HG03095 (cell line): ENCODE measurements around the gene SLC30A7.

ENCODE experiments used
- ATAC-seq: cut with Tn5 transposase; IDR thresholded peaks from one replicate; pipeline ENCODE4 v1.9.1; 2021; ENCODE audit warnings: moderate library complexity; ENCODE audit not compliant: unreplicated experiment

The SLC30A7 gene

DNA sequence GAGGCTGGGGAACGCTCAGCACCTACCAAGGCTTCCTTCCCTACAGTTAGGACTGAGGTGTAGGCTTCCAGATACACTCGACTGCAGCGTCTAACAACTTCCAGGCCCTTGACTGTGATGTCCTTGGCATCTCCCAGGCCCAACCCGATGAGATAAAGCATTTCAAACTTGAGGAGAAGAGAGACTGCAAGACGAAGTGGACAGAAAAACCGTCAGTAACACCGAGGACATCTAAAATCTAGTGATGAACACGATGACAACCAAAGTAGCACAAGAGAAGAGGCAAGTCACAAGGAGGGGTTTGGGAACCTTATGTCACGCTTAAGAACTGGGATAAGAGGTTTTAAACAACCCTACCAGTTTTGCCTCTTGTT, 129.4 kb downstream of the SLC30A7 start:
- peak; percentile 24 for ATAC-seq

DNA sequence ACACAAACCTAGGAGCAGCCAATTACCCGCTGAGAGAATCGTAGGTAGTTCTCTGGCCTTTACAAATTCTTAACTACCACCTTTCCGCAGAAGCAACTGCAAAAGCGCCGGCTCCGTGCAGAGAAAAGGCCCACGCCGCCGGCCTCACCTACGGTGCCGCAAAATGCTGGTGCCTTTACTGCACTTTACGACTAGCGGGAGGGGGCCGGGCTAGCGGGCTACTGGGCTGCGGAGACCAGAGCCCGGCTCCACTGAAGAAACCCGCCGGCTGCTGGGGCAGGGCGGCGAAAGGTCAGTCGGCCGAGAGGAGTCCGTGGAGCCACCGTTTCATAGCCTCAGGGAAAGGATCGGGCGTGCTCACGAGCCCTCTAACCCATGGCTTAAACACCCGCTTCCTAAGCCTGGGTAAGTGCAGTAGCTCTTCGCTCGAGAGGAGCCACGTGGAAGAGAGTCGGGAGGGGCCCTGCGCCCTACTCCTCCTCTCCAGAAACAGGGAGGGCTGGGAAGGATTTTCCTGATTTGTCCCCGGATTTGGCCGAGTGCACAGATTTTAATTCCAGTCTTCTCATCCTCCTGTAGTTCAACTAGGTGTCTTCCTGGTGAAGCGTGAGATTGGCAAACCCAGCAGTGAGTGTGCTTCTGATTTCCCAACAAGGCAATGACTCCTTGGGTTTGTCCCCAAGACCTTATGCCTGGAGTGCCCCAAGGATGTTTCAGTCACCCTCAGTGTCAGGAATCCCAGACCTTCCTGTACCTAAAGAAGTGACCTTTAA, 130.0 kb downstream of the SLC30A7 start, which contains the start of gene DPH5:
Gene DPH5 (minus strand): TSS at position 128 of the 773 bp plus-strand sequence. CDS start 341 bp downstream, outside the sequence.
- peak; percentile 76 for ATAC-seq

DNA sequence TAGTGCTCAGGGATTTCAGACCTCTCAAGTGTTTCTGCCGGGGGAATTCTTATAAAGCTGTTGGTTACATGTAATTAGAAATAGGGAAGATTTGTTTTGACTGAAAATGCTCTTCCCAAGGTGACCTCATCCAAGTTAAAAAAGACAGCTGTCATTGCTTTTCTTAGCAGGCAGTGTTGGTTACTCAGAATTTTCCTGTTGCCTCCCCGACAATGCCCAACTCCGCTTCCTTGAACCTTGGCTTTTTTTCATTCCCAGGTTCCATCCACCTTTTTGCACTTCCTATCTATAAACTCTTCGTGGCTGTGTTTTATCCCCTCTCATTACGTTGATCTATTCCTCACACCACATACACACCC, 130.5 kb downstream of the SLC30A7 start:
- no peak for ATAC-seq

DNA sequence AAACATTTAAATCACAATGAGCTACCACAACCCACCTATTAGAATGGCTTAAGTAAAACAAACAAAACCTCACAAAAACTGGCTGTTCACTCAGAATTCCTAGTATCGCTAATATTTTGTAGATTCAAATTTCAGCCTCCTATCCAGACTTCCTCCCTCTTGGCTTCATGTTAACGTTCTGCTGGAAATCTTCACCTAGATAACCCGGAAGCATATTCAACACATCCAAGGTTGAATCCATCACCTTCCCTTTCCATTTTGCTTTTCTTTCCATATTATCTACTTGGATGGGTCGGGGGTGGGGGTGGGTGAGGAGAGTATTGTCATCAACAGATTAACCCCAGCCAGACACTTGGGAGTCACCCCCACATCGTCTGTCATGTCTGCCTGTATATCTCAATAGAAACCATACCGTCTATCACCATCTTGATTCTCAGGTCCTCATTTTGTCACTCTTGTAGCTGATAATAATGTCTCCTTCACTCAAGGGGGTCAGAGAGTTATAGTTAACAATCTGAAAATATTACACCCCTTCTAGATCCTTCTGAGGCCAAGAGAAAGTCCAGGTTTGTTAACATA, 131.4 kb downstream of the SLC30A7 start:
- ATAC-seq: no peak

DNA sequence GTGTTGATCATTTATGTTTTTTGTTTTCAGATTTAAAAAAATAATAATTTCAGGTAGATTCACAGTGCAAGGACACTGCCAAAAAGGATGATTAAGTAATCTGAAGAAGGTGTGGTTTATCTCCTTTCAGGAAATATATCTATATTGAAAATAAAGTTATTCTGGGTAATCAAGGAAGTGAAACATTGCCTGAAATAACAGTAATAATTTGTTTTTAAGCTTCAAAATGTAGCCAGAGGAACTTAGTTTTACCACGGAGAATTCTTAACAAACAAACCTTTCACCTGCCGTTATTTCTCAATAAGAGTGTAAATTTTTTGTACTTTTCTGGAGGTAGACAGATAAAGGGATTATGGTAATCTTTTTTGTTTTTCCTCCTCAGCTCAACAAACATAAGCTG, 132.6 kb downstream of the SLC30A7 start:
- no peak for ATAC-seq

DNA sequence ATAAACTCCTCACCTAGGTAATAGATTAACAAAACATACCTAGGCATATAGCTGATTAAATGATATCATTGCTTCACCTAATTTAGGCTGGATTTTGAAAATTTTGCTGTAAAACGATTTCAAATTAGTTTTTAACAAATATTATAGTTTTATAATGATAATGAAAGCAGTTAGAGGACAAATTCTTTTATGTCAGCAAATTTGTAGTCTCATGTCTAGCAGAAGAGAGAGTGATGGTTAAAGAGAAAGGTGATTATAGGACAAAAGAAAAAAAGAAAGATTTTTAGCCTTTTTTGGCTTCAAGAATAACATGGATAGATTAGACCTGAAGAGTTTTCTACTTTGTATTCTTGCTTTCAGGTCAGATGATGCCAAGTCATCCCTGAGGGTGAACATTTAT, 133.3 kb downstream of the SLC30A7 start:
- ATAC-seq: no peak

DNA sequence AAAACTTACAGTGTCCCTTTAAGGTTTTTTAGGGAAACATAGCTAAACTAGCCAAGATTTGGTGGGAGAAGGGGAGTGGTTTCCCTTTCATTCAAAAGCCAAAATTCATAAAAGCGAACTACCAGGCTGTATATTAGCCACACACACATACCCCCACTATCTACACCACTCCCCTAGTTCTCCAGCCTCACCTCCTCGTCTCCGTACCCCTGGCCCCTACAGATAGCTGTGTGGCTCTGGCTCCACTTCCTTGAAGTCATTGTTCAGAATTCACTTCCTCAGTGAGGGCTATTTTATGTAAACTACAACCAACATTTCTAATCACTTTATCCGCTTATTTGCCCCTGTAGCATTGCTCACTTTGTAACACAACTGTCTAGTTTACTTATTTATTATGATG, 135.0 kb downstream of the SLC30A7 start:
- no peak for ATAC-seq
